Left lung (tissue), 10 donors: Measurements from ENCODE around the gene ACTG1. TPM values are rescaled to one million over a fixed set of nuclear protein-coding genes. Genes with fewer than 3 reads are reported as not detected.

Experiments
- ATAC-seq: fragments of 200-7000 bp; cut with Tn5 transposase; one replicate; pipeline ENCODE4 v1.9.1; 2020; ENCODE audit warnings: moderate library complexity
- DNase-seq, 4 donors: peaks; one replicate each; pipeline ENCODE4 v3.0.0-alpha.2; 2013 to 2020
- H3K27ac ChIP-seq, 2 donors: fragments of 200-600 bp; sonication (generic) in 1 of 2; one replicate each; pipeline versions ENCODE4 v1.5.0 to v1.8.0; 2020 to 2021
- H3K27me3 ChIP-seq, 2 donors: fragments of 200-600 bp; sonication (generic) in 1 of 2; one replicate each; pipeline versions ENCODE4 v1.5.0 to v1.8.0; 2020 to 2021
- H3K36me3 ChIP-seq, 2 donors: fragments of 200-600 bp; sonication (generic) in 1 of 2; one replicate each; pipeline versions ENCODE4 v1.5.0 to v1.8.0; 2020 to 2021
- H3K4me1 ChIP-seq, 2 donors: fragments of 200-600 bp; one replicate each; pipeline ENCODE4 v1.8.0; 2021
- H3K4me3 ChIP-seq, 2 donors: fragments of 200-600 bp; sonication (generic) in 1 of 2; one replicate each; pipeline versions ENCODE4 v1.5.0 to v1.8.0; 2020 to 2021; ENCODE audit warnings: mild to moderate bottlenecking in 1 of 2
- H3K9me3 ChIP-seq, 2 donors: fragments of 200-600 bp; sonication (generic) in 1 of 2; one replicate each; pipeline versions ENCODE4 v1.5.0 to v1.8.0; 2020 to 2021
- CTCF ChIP-seq, 2 donors: fragments of 200-600 bp; sonication (generic) in 1 of 2; IDR thresholded peaks; one replicate each; pipeline versions ENCODE4 v1.5.0 to v1.8.0; 2021; ENCODE audit warnings: antibody characterized with exemption in 2 of 2
- intact Hi-C, 2 donors: fragments of 100-400 bp; cut with DNase I; formaldehyde crosslinking; loops; one replicate each; pipeline versions ENCODE4 v1.11.2 to v1.14.2; 2022
- polyA plus RNA-seq, 6 donors: library from polyadenylated mRNA; unstranded; fragments of 120-200 nt; gene quantifications; one replicate each; pipeline ENCODE4 v1.2.1, GENCODE V29; 2013; ENCODE audit not compliant: insufficient read length in 6 of 6
- total RNA-seq, 2 donors: library from RNA; stranded (reverse); fragmentation: NEBNext Ultra II Directional; extraction: Animal tissue kit (Norgen Biotek cat#: 25700); gene quantifications; one replicate each; pipeline ENCODE4 v1.2.1, GENCODE V29; 2021
- donor health status: DM: no; HTN: yes; CAD: no.
- donor health status: DM: no; HTN: no; CAD: no.

The ACTG1 gene
- total and polyA plus RNA-seq, 8 donors = 2,385 to 3,414 (median 2,872) TPM

GRCh38 chr17:81543339-81543675 lies 30.7 kb upstream of the ACTG1 start:
- no peak for ATAC-seq
- H3K36me3 ChIP-seq = peaks cover 0 to 96% of the 10 kb centered on the region in 2 donors

GRCh38 chr17:81542431-81543338 lies 30.1 kb upstream of the ACTG1 start:
- H3K4me1 ChIP-seq = peaks cover 0 to 2% of the 10 kb centered on the region in 2 donors
- TF ChIP-seq CTCF (IDR thresholded peaks at IDR 0.05) = no peak
- no peak overlapping the region for H3K27ac ChIP-seq
- H3K4me3 ChIP-seq = no peak overlapping the region
- H3K9me3 ChIP-seq = no peaks in the 10 kb centered on the region
- no peak for ATAC-seq
- intact Hi-C loops = no loop called here
- H3K27me3 ChIP-seq = peaks cover 3 to 12% of the 10 kb centered on the region in 2 donors
- peak in 1 of 4 donors; percentile 49 for DNase-seq
- H3K36me3 ChIP-seq = peaks cover 0 to 96% of the 10 kb centered on the region in 2 donors

More at GRCh38 chr17:81543339-81543675, 30.7 kb upstream of the ACTG1 start:
- Histone ChIP-seq H3K4me1 (no peaks in the 10 kb centered on the region), H3K27me3 (peaks cover 0 to 5% of the 10 kb centered on the region in 2 donors), H3K4me3 (no peak overlapping the region), H3K9me3 (no peaks in the 10 kb centered on the region), H3K27ac (no peak overlapping the region)
- peak in 1 of 4 donors; percentile 41 for DNase-seq
- intact Hi-C loops = no loop called here
- no peak for TF ChIP-seq CTCF (IDR thresholded peaks at IDR 0.05)

GRCh38 chr17:81541123-81541522 lies 28.5 kb upstream of the ACTG1 start:
- ATAC-seq = no peak
- Histone ChIP-seq H3K4me3 (no peak overlapping the region), H3K27me3 (peaks cover 3 to 27% of the 10 kb centered on the region in 2 donors), H3K27ac (no peak overlapping the region), H3K9me3 (no peaks in the 10 kb centered on the region), H3K4me1 (peaks cover 6 to 18% of the 10 kb centered on the region in 2 donors), H3K36me3 (peaks cover 0 to 80% of the 10 kb centered on the region in 2 donors)
- intact Hi-C loops = no loop called here
- no peak for TF ChIP-seq CTCF (IDR thresholded peaks at IDR 0.05)
- DNase-seq = peak in 1 of 4 donors; percentile 76

- H3K9me3 ChIP-seq = no peaks in the 10 kb centered on the region
- DNase-seq (peak in 1 of 4 donors; percentile 62), ATAC-seq (no peak)
- TF ChIP-seq CTCF (IDR thresholded peaks at IDR 0.05) = no peak
- H3K4me3 ChIP-seq = no peak overlapping the region
- H3K36me3 ChIP-seq = peaks cover 0 to 75% of the 10 kb centered on the region in 2 donors
- no peak overlapping the region for H3K27ac ChIP-seq
- H3K4me1 ChIP-seq = peaks cover 6 to 19% of the 10 kb centered on the region in 2 donors
- H3K27me3 ChIP-seq = peaks cover 3 to 32% of the 10 kb centered on the region in 2 donors
- intact Hi-C loops = no loop called here
Measured at GRCh38 chr17:81540676-81541027, 28.1 kb upstream of the ACTG1 start.

- TF ChIP-seq CTCF (IDR thresholded peaks at IDR 0.05) = no peak
- DNase-seq (peak in 1 of 4 donors; percentile 65), ATAC-seq (no peak)
- Histone ChIP-seq H3K27ac (no peak overlapping the region), H3K36me3 (peaks cover 0 to 70% of the 10 kb centered on the region in 2 donors), H3K4me3 (no peak overlapping the region), H3K4me1 (peaks cover 6 to 19% of the 10 kb centered on the region in 2 donors), H3K27me3 (peaks cover 3 to 35% of the 10 kb centered on the region in 2 donors), H3K9me3 (no peaks in the 10 kb centered on the region)
- intact Hi-C loops = no loop called here
Measured at GRCh38 chr17:81539961-81540675, 27.5 kb upstream of the ACTG1 start.
